Osteocyte (in vitro differentiated cells): Measurements from ENCODE around the gene IRF2BPL. TPM values are rescaled to one million over a fixed set of nuclear protein-coding genes. Genes with fewer than 3 reads are reported as not detected.
"Not testable (repeated sequence)": the region's sequence is repeated elsewhere in the genome, so short reads cannot be mapped to it uniquely, and the experiment has no call there.

ENCODE experiments used
- DNase-seq: peaks from one replicate; pipeline ENCODE4 v3.0.0; 2021; ENCODE audit warnings: mixed read lengths; ENCODE audit not compliant: unreplicated experiment; ENCODE audit errors: extremely low spot score
- H3K27ac Mint-ChIP-seq: one replicate; pipeline ENCODE4 v1.8.0; 2021; ENCODE audit warnings: mild to moderate bottlenecking, mixed read lengths; ENCODE audit not compliant: unreplicated experiment
- H3K27me3 Mint-ChIP-seq: one replicate; pipeline ENCODE4 v1.8.0; 2021; ENCODE audit warnings: mixed read lengths; ENCODE audit not compliant: unreplicated experiment
- H3K36me3 Mint-ChIP-seq: one replicate; pipeline ENCODE4 v1.8.0; 2021; ENCODE audit warnings: mixed read lengths; ENCODE audit not compliant: unreplicated experiment
- H3K4me1 Mint-ChIP-seq: one replicate; pipeline ENCODE4 v1.8.0; 2021; ENCODE audit warnings: mixed read lengths; ENCODE audit not compliant: unreplicated experiment
- H3K4me3 Mint-ChIP-seq: one replicate; pipeline ENCODE4 v1.8.0; 2021; ENCODE audit warnings: mild to moderate bottlenecking, moderate library complexity, mixed read lengths; ENCODE audit not compliant: unreplicated experiment
- H3K9me3 Mint-ChIP-seq: one replicate; pipeline ENCODE4 v1.8.0; 2021; ENCODE audit warnings: mixed read lengths; ENCODE audit not compliant: unreplicated experiment
- CTCF ChIP-seq: fragments of 200-600 bp; sonication (generic); IDR thresholded peaks from 2 replicates; pipeline ENCODE4 v1.5.0; 2021; ENCODE audit warnings: antibody characterized with exemption, mild to moderate bottlenecking, moderate library complexity
- total RNA-seq: library from RNA; stranded (reverse); gene quantifications from 2 replicates; pipeline ENCODE4 v1.2.1, GENCODE V29; 2021

The IRF2BPL gene
- total RNA-seq, 1 donor from 2014 or later, result 120 TPM

GRCh38 chr14:77024171-77024691 lies 4.3 kb downstream of the IRF2BPL start:
- H3K4me3 Mint-ChIP-seq, result peak overlapping the region; percentile 80
- H3K27me3 Mint-ChIP-seq, result no peaks in the 10 kb centered on the region
- peak overlapping the region; percentile 88 for H3K27ac Mint-ChIP-seq
- peaks cover 33% of the 10 kb centered on the region for H3K4me1 Mint-ChIP-seq
- H3K36me3 Mint-ChIP-seq, result peaks cover 31% of the 10 kb centered on the region
- TF ChIP-seq CTCF, result no peak
- DNase-seq, result no peak
- H3K9me3 Mint-ChIP-seq, result no peaks in the 10 kb centered on the region

- Mint-ChIP-seq H3K27ac (peak overlapping the region; percentile 88), H3K9me3 (no peaks in the 10 kb centered on the region), H3K4me1 (peaks cover 27% of the 10 kb centered on the region), H3K27me3 (no peaks in the 10 kb centered on the region), H3K36me3 (peaks cover 31% of the 10 kb centered on the region), H3K4me3 (peak overlapping the region; percentile 80)
- TF ChIP-seq CTCF, result peak; percentile 46
- DNase-seq, result no peak
Observed at GRCh38 chr14:77023001-77023996, 5.2 kb downstream of the IRF2BPL start.

DNA sequence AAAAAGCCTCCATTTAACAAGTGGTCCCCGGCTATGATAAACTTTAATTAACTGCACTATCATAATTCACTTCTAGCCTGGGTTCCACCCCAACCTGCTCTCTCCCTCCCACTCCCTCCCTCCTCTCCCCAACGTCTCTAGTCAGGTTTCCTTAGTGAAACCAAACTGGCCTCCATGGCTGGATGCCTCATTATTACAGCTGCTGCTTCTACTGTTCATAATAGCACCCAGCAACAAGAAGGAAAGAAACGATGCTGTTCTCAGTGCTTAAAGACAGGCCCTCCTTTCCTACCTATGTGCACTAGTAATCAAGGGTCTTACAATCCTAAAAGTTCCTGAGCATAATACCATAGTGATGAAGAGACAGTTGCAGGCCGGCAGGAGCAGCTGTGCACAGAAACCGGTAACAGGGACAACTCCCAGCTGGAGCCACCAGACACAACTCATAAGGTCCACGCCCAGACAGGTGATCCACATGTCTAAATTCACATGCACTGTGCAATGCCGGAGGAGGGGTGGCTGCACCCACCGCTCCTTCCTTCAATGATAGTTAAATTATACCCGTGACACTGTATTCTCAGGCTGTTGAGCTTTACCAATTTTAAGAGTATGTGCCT lies 6.2 kb downstream of the IRF2BPL start:
- Mint-ChIP-seq H3K27ac (peak overlapping the region; percentile 88), H3K9me3 (no peaks in the 10 kb centered on the region), H3K4me3 (no peak overlapping the region), H3K4me1 (peaks cover 27% of the 10 kb centered on the region), H3K36me3 (peaks cover 31% of the 10 kb centered on the region), H3K27me3 (no peaks in the 10 kb centered on the region)
- no peak for DNase-seq
- TF ChIP-seq CTCF, result no peak

- H3K4me1 Mint-ChIP-seq, result peaks cover 27% of the 10 kb centered on the region
- not testable (repeated sequence) for DNase-seq, H3K27me3 Mint-ChIP-seq, H3K4me3 Mint-ChIP-seq, H3K9me3 Mint-ChIP-seq
- H3K27ac Mint-ChIP-seq, result peak overlapping the region; percentile 39
- H3K36me3 Mint-ChIP-seq, result peaks cover 28% of the 10 kb centered on the region
Observed at GRCh38 chr14:77021424-77021823, 7.1 kb downstream of the IRF2BPL start.

- Mint-ChIP-seq H3K9me3 (no peaks in the 10 kb centered on the region), H3K27me3 (no peaks in the 10 kb centered on the region), H3K4me3 (no peak overlapping the region), H3K36me3 (peaks cover 7% of the 10 kb centered on the region), H3K4me1 (peaks cover 33% of the 10 kb centered on the region), H3K27ac (no peak overlapping the region)
- TF ChIP-seq CTCF, result no peak
- no peak for DNase-seq
Observed at GRCh38 chr14:77018785-77019184, 9.7 kb downstream of the IRF2BPL start.
